ENCODE data around the gene EMC10. TPM values are rescaled to one million over a fixed set of nuclear protein-coding genes. Genes with fewer than 3 reads are reported as not detected.
A peak's percentile ranks its signal among the peaks of the same experiment; 100 is the strongest.

The EMC10 gene
- polyA plus RNA-seq, 3 donors: 128 to 186 (median 173) TPM

GRCh38 chr19:50537306-50537685 is 61.0 kb downstream of the EMC10 start:
- no peak for DNase-seq

- peak; percentile 71 for DNase-seq
Observed at GRCh38 chr19:50537769-50538230, 61.5 kb downstream of the EMC10 start.

Other genes with a start within 250 kb of the EMC10 start
- gene KCNC3, start 147.1 kb upstream of the EMC10 start, polyA plus RNA-seq (ENCODE audit: insufficient read length in 3 of 3): 10 to 100 TPM; 36.0 to 77.5 (median 66.7) TPM
- gene NAPSA, start 110.9 kb upstream of the EMC10 start, polyA plus RNA-seq (ENCODE audit: insufficient read length in 3 of 3): 10 to 100 TPM in 2 of 3 donors, 1 to 10 TPM in 1; 9.7 to 17.0 (median 15.0) TPM
- 10 to 100 TPM; 39.7 to 43.3 (median 41.8) TPM for gene NR1H2, start 100.0 kb upstream of the EMC10 start, polyA plus RNA-seq (ENCODE audit: insufficient read length in 3 of 3)
- 10 to 100 TPM; 28.6 to 40.0 (median 37.3) TPM for gene POLD1, start 92.2 kb upstream of the EMC10 start, polyA plus RNA-seq (ENCODE audit: insufficient read length in 3 of 3)
- gene SPIB, start 57.6 kb upstream of the EMC10 start, polyA plus RNA-seq (ENCODE audit: insufficient read length in 3 of 3): 1 to 10 TPM; 1.3 to 2.1 (median 1.3) TPM
- 1 to 10 TPM in 2 of 3 donors, under 1 TPM in 1; 0.53 to 1.6 (median 1.0) TPM for gene MYBPC2, start 43.6 kb upstream of the EMC10 start, polyA plus RNA-seq (ENCODE audit: insufficient read length in 3 of 3)
- gene GARIN5A, start 341 bp downstream of the EMC10 start, polyA plus RNA-seq (ENCODE audit: insufficient read length in 3 of 3): 10 to 100 TPM in 2 of 3 donors, 1 to 10 TPM in 1; 7.9 to 10.7 (median 10.0) TPM
- gene JOSD2, start 34.7 kb downstream of the EMC10 start, polyA plus RNA-seq (ENCODE audit: insufficient read length in 3 of 3): 10 to 100 TPM; 12.9 to 15.1 (median 14.1) TPM
- 10 to 100 TPM; 11.5 to 15.1 (median 14.4) TPM for gene ASPDH, start 37.4 kb downstream of the EMC10 start, polyA plus RNA-seq (ENCODE audit: insufficient read length in 3 of 3)
- 10 to 100 TPM; 19.6 to 27.6 (median 22.7) TPM for gene LRRC4B, start 91.9 kb downstream of the EMC10 start, polyA plus RNA-seq (ENCODE audit: insufficient read length in 3 of 3)
- gene SYT3, start 163.4 kb downstream of the EMC10 start, polyA plus RNA-seq (ENCODE audit: insufficient read length in 3 of 3): 1 to 10 TPM in 1 of 3 donors, under 1 TPM in 2; 0.87 to 1.2 (median 0.90) TPM
- 1 to 10 TPM; 3.1 to 6.7 (median 4.4) TPM for gene C19orf81, start 172.9 kb downstream of the EMC10 start, polyA plus RNA-seq (ENCODE audit: insufficient read length in 3 of 3)
- 1 to 10 TPM; 4.9 to 7.6 (median 6.5) TPM for gene SHANK1, start 243.3 kb downstream of the EMC10 start, polyA plus RNA-seq (ENCODE audit: insufficient read length in 3 of 3)
- 10 to 100 TPM; 28.1 to 40.3 (median 30.4) TPM for gene CLEC11A, start 246.9 kb downstream of the EMC10 start, polyA plus RNA-seq (ENCODE audit: insufficient read length in 3 of 3)